HepG2 (cell line): ENCODE results near the gene KIF23. TPM values are rescaled to one million over a fixed set of nuclear protein-coding genes. Genes with fewer than 3 reads are reported as not detected.

Source experiments
- ARNT2 ChIP-seq: sonication (generic); formaldehyde crosslinking; IDR thresholded peaks from 2 replicates; pipeline ENCODE4 v1.8.0; 2022; ENCODE audit warnings: mild to moderate bottlenecking, low read depth, missing genetic modification reagents, moderate library complexity
- ARNTL ChIP-seq: sonication (generic); formaldehyde crosslinking; IDR thresholded peaks from 2 replicates; pipeline ENCODE4 v1.4.0; 2020; ENCODE audit warnings: mild to moderate bottlenecking, missing genetic modification reagents
- ATF1 ChIP-seq: IDR thresholded peaks from 2 replicates; pipeline ENCODE4 v1.6.1; 2016; ENCODE audit warnings: mild to moderate bottlenecking, control low read depth
- CBX2 ChIP-seq, 2 experiments: fragments of 200-600 bp in 1 of 2; sonication (generic); formaldehyde crosslinking in 1 of 2; IDR thresholded peaks; 2 replicates each; pipeline versions ENCODE4 v1.7.0 to v1.8.1; 2018 to 2022; ENCODE audit warnings: low read depth in 2 of 2, low read length in 1 of 2, mild to moderate bottlenecking in 1 of 2, missing genetic modification reagents in 1 of 2
- CENPX ChIP-seq: sonication (generic); formaldehyde crosslinking; IDR thresholded peaks from 2 replicates; pipeline ENCODE4 v1.9.0; 2021; ENCODE audit warnings: mild to moderate bottlenecking, missing genetic modification reagents, moderate library complexity
- RCOR2 ChIP-seq: IDR thresholded peaks from 2 replicates; pipeline ENCODE4 v1.6.1; 2016; ENCODE audit warnings: missing biosample characterization, missing genetic modification reagents
- RXRA ChIP-seq: sonication (generic); formaldehyde crosslinking; IDR thresholded peaks from 2 replicates; pipeline ENCODE4 v1.5.1; 2020; ENCODE audit warnings: missing genetic modification reagents
- SALL1 ChIP-seq: sonication (generic); formaldehyde crosslinking; IDR thresholded peaks from 2 replicates; pipeline ENCODE4 v1.8.0; 2022; ENCODE audit warnings: mild to moderate bottlenecking, missing genetic modification reagents
- SUZ12 ChIP-seq: fragments of 150-350 bp; IDR thresholded peaks from 2 replicates; pipeline ENCODE4 v1.6.1; 2014; ENCODE audit warnings: low read depth, low read length
- ZFP1 ChIP-seq: IDR thresholded peaks from 2 replicates; pipeline ENCODE4 v1.6.1; 2016
- ZFYVE20 ChIP-seq: sonication (generic); formaldehyde crosslinking; IDR thresholded peaks from 2 replicates; pipeline ENCODE4 v1.8.0; 2023; ENCODE audit warnings: low read depth, mild to moderate bottlenecking, moderate library complexity, missing genetic modification reagents, borderline replicate concordance
- ZKSCAN1 ChIP-seq: fragments of 150-350 bp; IDR thresholded peaks from 2 replicates; pipeline ENCODE4 v1.6.1; 2014; ENCODE audit warnings: low read length
- ZMYM2 ChIP-seq: sonication (generic); formaldehyde crosslinking; IDR thresholded peaks from 2 replicates; pipeline ENCODE4 v1.8.0; 2022; ENCODE audit warnings: mild to moderate bottlenecking, missing genetic modification reagents
- ZNF460 ChIP-seq: sonication (generic); formaldehyde crosslinking; IDR thresholded peaks from 2 replicates; pipeline ENCODE4 v1.5.1; 2020; ENCODE audit warnings: missing genetic modification reagents, mild to moderate bottlenecking, borderline replicate concordance
- ZNF609 ChIP-seq: sonication (generic); formaldehyde crosslinking; IDR thresholded peaks from 2 replicates; pipeline ENCODE4 v1.4.0; 2020; ENCODE audit warnings: mild to moderate bottlenecking, missing genetic modification reagents, borderline replicate concordance
- ZNF678 ChIP-seq: sonication (generic); formaldehyde crosslinking; IDR thresholded peaks from 2 replicates; pipeline ENCODE4 v1.4.0; 2020; ENCODE audit warnings: mild to moderate bottlenecking, missing genetic modification reagents
- ZNF766 ChIP-seq: sonication (generic); formaldehyde crosslinking; IDR thresholded peaks from 2 replicates; pipeline ENCODE4 v1.5.0; 2020; ENCODE audit warnings: missing genetic modification reagents, borderline replicate concordance
- polyA plus RNA-seq, 8 experiments: library from polyadenylated mRNA; depleted of rRNA in 3 of 8; stranded (reverse) in 7 of 8; unstranded in 1 of 8; fragments of >200 nt; fragmentation: Illumina TruSeq in 4 of 8; extraction: Trizol in 4 of 8; gene quantifications; 2 replicates each; pipeline versions ENCODE4 v1.2.1 to v1.2.3, GENCODE V29; 2011 to 2016; ENCODE audit warnings: low read depth in 4 of 8, missing spikeins in 1 of 8, mixed read lengths in 1 of 8; ENCODE audit not compliant: insufficient read depth in 1 of 8
- total RNA-seq, 5 experiments: library from RNA; depleted of rRNA; stranded (reverse); fragments of >200 nt; fragmentation: Illumina TruSeq; extraction: Trizol; gene quantifications; 2 replicates each; pipeline ENCODE4 v1.2.3, GENCODE V29; 2016; ENCODE audit warnings: low read depth in 1 of 5
- TF ChIP-seq, protein P1 (sequence below): sonication (generic); formaldehyde crosslinking; IDR thresholded peaks from 2 replicates; pipeline ENCODE4 v1.4.0; 2020; ENCODE audit warnings: missing genetic modification reagents
- TF ChIP-seq, protein P2 (sequence below): sonication (generic); formaldehyde crosslinking; IDR thresholded peaks from 2 replicates; pipeline ENCODE4 v1.4.0; 2020; ENCODE audit warnings: missing genetic modification reagents, borderline replicate concordance

The KIF23 gene
- total and polyA plus RNA-seq, 2 of the 13 experiments (the other 11 are each of a cell fraction or from before 2014, with no cell fraction given): 11.3 to 38.1 TPM

DNA sequence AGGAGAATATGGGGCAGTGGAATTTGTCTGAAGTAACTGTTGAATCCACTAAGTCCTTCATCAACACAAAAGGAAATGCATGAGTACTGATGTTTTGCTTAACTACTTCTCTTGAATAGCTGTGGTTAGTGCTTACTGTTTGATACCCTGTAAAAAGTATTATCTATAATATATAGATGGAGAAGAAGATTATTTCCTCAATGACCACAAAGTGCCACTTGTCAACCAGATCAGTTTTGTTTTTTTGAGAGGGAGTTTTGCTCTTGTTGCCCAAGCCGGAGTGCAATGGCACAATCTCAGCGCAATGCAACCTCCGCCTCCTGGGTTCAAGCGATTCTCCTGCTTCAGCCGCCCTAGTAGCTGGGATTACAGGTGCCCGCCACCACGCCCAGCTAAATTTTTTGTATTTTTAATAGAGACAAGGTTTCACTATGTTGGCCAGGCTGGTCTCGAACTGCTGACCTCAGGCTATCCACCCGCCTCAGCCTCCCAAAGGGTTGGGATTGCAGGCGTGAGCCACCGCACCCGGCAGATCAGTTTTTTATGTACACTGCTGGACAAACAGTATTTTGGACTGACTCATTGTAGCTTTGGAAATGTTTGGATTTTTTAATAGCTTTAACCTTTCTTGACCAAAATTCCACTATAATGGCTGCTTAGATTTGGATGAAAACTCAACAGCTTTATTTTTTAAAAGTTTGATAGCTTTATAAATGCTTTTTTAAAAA, 37.0 kb downstream of the KIF23 start (continued):
- TF ChIP-seq, protein P1, sequence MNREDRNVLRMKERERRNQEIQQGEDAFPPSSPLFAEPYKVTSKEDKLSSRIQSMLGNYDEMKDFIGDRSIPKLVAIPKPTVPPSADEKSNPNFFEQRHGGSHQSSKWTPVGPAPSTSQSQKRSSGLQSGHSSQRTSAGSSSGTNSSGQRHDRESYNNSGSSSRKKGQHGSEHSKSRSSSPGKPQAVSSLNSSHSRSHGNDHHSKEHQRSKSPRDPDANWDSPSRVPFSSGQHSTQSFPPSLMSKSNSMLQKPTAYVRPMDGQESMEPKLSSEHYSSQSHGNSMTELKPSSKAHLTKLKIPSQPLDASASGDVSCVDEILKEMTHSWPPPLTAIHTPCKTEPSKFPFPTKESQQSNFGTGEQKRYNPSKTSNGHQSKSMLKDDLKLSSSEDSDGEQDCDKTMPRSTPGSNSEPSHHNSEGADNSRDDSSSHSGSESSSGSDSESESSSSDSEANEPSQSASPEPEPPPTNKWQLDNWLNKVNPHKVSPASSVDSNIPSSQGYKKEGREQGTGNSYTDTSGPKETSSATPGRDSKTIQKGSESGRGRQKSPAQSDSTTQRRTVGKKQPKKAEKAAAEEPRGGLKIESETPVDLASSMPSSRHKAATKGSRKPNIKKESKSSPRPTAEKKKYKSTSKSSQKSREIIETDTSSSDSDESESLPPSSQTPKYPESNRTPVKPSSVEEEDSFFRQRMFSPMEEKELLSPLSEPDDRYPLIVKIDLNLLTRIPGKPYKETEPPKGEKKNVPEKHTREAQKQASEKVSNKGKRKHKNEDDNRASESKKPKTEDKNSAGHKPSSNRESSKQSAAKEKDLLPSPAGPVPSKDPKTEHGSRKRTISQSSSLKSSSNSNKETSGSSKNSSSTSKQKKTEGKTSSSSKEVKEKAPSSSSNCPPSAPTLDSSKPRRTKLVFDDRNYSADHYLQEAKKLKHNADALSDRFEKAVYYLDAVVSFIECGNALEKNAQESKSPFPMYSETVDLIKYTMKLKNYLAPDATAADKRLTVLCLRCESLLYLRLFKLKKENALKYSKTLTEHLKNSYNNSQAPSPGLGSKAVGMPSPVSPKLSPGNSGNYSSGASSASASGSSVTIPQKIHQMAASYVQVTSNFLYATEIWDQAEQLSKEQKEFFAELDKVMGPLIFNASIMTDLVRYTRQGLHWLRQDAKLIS (CRISPR knock-in tag): no peak
- TF ChIP-seq ARNTL (CRISPR knock-in tag) (no peak), SALL1 (CRISPR knock-in tag) (peak; percentile 28; the same call in 1 of the 2 replicates), ZNF460 (CRISPR knock-in tag) (peak; percentile 95), SUZ12 (no peak), ATF1 (CRISPR knock-in tag) (no peak), CBX2 (IDR thresholded peaks at IDR 0.05; ENCODE audit: low read depth, low read length) (no peak), CBX2 (CRISPR knock-in tag; IDR thresholded peaks at IDR 0.05; ENCODE audit: low read depth) (no peak), CENPX (no peak), ZNF609 (no peak), ARNT2 (CRISPR knock-in tag) (no peak), ZKSCAN1 (no peak), ZFP1 (CRISPR knock-in tag) (no peak), ZMYM2 (CRISPR knock-in tag) (peak; percentile 88), ZFYVE20 (no peak), RXRA (CRISPR knock-in tag) (no peak), ZNF678 (CRISPR knock-in tag) (no peak), ZNF766 (CRISPR knock-in tag) (no peak), RCOR2 (peak; percentile 42; the same call in 1 of the 2 replicates)
- TF ChIP-seq, protein P2, sequence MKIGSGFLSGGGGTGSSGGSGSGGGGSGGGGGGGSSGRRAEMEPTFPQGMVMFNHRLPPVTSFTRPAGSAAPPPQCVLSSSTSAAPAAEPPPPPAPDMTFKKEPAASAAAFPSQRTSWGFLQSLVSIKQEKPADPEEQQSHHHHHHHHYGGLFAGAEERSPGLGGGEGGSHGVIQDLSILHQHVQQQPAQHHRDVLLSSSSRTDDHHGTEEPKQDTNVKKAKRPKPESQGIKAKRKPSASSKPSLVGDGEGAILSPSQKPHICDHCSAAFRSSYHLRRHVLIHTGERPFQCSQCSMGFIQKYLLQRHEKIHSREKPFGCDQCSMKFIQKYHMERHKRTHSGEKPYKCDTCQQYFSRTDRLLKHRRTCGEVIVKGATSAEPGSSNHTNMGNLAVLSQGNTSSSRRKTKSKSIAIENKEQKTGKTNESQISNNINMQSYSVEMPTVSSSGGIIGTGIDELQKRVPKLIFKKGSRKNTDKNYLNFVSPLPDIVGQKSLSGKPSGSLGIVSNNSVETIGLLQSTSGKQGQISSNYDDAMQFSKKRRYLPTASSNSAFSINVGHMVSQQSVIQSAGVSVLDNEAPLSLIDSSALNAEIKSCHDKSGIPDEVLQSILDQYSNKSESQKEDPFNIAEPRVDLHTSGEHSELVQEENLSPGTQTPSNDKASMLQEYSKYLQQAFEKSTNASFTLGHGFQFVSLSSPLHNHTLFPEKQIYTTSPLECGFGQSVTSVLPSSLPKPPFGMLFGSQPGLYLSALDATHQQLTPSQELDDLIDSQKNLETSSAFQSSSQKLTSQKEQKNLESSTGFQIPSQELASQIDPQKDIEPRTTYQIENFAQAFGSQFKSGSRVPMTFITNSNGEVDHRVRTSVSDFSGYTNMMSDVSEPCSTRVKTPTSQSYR (CRISPR knock-in tag): no peak
